ENCODE measurements around the gene CLASP1. TPM values are rescaled to one million over a fixed set of nuclear protein-coding genes. Genes with fewer than 3 reads are reported as not detected.

Gene CLASP1
- total RNA-seq, 1 donor from 2014 or later: 51.4 TPM

DNA sequence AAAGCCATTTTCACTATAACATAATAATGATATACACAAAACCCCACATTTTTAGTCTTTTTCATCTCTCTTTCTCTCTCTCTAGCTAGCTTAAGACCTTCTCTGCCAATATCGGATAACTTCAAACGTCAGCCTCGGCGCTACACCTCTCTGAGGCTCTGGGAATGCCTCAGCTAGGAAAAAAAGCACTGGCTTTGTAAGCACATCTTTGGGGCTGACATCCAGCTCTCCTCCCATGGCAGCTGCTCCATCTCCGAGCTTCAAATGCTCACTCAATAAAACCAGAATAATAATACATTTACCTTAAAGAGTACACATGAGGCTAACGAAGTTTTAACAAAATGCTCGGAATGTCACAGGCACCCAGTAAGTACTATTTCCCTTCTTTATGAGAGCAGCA lies 107.8 kb downstream of the CLASP1 start:
- no peak for DNase-seq (ENCODE audit: low spot score)

DNA sequence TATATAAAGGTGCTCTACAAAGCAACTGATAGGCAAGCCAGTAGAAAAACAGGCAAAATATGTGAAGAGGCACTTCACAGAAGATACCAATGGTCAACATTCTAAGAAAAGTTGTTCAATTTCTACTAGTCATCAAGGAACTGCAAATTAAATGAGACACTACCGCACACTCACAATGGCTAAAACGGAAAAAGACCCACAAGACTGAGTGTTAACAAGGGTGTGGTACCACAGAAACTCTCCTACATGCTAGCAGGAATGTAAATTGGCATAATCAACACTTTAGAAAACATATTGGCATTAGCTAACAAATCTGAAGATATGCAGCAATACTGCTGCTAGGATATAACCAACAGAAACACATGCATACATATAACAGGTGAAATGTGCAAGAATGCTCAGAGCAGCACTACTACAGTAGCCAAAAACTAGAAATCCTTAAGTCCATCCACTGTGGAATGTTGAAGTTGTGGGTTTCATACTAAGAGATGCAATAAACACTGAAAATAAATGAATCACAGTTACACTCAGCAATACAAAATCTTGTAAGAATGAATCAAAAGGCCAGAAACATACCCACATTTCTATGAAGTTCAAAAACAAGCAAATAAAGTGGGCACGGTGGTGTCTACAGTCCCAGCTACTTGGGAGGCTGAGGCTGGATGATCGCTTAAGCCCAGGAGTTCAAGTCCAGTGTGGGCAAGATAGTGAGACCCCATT lies 109.4 kb downstream of the CLASP1 start:
- DNase-seq (ENCODE audit: low spot score): no peak

DNA sequence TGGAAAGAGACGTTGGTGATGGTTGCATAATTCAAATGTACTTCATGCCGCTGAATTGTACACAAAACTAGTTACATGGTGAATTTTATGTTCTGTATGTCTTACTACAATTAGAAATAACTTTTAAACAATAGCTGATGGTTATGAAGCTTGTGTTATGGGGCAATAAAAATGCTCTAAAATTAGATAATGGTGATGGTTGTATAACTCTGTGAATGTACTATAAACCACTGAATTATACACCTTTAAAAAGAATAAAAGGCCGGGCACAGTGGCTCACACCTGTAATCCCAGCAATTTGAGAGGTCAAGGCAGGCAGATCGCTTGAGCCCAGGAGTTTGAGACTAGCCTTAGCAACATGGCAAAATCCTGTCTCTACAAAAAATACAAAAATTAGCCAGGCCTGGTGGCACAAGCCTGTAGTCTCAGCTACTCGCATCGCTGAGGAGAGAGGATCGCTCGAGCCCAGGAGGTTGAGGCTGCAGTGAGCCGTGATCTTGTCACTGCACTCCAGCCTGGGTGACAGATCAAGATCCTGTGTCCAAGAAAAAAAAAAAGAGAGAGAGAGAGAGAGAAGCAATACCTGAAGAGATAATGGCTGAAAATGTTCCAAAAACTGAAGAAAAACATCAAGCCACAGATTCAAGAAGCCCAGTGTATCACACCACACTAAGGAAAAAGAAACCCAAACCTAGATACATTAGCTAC lies 112.3 kb downstream of the CLASP1 start:
- no peak for DNase-seq (ENCODE audit: low spot score)

DNA sequence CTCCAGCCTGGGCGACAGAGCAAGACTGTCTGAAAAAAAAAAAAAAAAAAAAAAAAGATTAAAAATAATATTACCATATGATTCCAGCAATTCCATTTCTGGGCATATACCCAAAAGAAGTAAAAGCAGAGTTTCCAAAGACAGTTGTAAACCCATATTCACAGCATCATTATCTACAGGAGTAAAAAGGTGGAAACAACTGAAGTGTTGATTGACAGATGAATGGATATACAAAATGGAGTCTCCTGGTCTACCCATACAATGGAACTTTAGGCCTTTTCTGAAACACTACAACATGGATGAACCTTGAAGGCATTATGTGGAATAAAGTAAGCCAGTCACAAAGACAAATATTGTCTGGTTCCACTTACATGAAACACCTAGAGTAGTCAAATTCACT lies 112.9 kb downstream of the CLASP1 start:
- no peak for DNase-seq (ENCODE audit: low spot score)

DNA sequence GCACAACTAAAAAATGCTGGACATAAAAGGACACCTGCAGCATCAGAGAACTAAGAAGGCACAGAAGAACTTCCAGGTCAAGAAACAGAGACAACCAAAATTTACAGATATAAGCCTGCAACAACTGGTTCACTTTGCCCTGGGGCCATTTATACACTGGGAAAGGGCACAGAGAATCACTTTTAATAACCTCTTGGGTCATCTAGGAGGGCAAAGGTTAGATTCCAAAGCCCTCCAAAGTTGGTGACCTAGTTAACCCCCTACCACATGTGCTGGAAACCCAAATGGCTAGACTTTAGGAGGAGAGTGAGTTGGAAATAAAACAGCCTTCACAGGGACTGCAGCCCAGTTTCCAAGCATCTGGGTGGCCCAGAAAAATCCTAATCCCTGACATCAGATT lies 115.3 kb downstream of the CLASP1 start:
- DNase-seq (ENCODE audit: low spot score): no peak

DNA sequence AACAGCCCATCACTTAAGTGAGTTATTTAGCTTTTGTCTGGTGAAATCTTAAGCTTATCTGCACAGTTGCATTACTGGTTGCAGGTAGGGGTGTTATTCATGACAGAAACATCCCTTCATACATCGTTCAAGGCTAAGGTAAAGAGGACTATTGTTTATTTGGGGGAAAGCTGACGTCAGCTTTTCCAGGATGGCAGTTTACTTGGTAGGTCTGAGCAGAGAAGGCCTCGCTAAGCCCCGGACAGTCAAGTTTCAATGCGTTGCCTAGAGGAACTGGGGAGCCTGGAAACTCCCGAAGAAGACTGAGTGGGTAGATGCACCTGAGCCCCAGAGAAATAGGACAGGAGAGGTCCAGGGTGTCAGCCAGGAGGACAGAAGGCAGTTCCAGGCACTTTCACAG lies 116.4 kb downstream of the CLASP1 start:
- DNase-seq (ENCODE audit: low spot score): no peak

DNA sequence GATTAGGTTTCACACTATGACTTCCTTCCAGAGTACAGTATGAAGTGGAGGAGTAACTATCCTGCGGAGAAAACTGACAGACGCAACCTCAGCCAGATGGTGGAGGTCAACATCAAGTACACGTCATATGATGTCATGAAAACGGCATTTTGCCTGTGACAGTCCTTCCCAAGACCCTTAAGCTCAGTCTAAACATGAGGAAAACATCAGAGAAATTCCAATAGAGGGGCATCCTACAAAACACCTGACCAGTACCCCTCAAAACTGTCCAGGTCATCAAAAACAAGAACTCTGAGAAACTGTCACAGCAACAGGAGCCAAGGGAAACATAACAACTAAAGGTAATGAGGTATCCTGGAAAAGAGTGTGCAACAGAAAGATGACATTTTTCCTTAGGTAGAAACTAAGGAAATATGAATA lies 116.9 kb downstream of the CLASP1 start:
- no peak for DNase-seq (ENCODE audit: low spot score)

DNA sequence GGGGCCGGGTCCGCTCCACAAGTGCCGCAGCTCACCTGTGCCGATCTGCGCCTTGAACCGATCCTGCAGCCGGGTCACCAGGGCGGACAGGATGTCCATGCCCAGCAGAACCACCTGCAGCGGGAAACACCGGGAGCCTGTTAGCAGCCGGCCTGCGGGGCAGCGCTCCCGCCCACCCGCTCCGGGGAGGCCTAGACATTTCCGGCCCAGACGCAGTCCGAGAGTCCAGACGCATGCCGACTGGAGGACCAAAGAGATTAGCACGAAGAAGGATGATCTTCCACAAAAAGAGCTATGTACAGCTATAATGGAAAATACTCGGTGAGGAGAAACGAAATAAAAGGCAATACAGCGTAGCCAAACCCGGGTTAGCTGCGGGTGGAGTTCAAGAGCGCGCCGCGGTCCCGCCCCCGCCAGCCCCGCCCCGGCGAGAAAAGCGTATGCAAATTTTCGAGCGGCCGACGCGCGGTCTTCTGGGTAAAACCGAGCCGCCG lies 119.0 kb downstream of the CLASP1 start:
- peak; percentile 82 for DNase-seq (ENCODE audit: low spot score)

DNA sequence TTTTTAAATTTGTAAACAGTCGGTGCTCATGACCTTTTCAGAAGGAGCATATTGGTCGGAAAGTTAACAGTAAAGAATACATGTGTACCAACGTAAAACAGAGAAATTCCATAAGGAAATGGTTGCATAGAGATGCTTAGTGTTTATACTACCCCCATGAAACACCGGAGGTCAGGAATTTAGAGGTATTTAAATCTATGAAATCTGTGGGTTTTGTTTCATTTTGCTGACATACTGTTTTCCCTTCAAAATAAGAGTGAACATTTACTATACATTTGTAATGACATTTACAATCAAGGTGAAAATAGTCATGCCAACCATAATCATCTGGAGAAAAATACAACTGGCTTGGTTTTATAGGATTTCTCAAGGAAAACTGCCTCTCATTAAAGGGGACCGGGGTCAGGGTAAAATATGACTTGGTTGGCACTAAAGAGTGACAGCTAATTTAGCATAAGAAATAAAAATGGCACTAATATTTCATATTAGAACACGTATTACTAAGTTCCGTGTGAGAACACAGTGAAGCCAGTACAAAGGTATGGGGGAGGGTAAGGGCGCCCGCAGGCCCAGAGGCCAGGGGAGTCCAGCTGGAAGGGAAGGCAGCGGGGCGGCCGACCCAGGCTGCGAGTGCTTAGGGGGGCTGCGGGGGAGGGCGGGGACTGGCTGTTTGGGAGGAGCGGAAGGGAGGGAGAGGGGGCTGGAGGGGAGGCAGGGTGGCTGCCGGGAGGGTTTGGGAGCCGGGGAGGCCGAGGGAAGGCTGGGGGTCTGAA lies 119.6 kb downstream of the CLASP1 start:
- DNase-seq (ENCODE audit: low spot score): peak; percentile 23

DNA sequence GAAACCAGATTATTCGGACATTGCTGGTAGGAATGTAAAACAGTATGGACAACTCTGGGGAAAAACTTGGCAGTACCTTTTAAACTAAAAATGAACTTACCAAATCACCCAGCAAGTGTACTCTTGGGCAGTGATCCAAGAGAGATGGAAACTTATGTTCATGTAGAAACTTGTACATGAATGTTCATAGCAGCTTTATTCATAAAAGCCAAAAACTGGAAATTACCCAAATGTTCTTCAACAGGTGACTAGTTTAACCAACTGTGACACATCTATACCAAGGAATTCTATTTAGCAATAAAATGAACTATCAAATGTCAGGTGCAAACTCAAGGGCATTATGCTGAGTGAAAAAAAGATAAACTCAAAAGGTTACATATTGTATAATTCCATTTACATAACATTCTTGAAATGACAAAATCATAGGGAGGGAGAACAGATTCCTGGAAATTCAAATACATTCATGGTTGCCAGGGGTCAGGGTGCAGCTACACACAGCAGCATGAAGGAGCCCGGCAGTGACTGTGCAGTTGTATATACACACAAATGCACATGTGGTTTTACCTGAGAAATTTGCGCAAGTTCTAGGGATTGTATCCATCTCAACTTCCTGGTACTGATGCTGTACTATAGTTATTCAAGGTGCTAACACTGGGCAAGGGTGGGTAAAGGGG lies 122.1 kb downstream of the CLASP1 start:
- DNase-seq (ENCODE audit: low spot score): no peak

DNA sequence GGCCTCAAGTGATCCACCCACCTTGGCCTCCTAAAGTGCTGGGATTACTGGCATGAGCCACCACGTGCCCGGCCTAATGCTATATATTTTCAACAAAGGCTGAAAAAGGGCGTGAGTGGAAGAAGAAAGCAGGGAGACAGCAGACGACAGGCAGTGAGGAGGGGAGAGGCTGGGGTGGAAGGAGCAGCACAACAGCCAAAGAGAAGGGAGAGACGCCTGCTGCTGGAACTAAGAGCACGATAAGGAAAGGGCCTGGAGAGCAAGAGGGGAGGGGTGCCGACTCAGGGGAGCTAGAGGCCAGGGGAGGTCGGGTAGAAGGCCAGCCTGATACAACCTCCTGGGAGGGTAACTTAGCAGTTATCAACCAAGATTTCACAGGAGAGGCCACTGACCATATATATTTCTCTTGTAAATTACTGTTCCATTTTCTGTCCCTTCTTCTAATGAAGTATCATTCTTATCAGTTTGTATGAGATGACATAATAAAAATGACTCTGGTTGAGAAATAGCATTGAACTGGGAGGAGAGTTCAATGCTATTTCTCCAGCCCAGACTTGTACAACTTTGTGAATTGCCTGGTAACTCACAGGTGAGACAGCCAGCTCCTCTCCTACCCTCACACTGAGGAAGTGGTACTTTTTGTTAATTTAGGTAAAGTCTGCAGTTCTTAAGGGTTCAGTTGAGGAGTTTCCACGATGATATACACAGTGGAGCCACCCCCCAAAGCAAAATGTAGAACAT lies 124.4 kb downstream of the CLASP1 start:
- no peak for DNase-seq (ENCODE audit: low spot score)

DNA sequence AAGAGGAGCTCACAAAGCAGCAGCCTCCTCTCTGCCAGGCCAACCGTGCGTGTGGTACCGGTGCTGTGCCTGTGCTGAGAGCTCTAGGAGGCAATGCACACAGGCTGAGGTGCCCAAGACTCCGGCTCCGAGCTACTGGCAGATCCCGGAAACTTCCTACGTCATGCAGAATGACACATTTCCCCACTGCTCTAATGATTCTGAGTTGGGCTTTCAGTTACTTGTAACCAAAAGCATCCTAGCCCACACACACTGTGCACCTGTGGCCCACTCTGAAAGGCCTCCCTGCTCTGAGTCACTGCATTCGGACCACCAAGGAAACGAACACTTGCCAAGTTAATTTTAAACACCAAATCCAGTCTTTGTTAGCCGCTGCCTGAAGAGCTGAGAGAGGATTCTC lies 127.9 kb downstream of the CLASP1 start:
- no peak for DNase-seq (ENCODE audit: low spot score)

DNA sequence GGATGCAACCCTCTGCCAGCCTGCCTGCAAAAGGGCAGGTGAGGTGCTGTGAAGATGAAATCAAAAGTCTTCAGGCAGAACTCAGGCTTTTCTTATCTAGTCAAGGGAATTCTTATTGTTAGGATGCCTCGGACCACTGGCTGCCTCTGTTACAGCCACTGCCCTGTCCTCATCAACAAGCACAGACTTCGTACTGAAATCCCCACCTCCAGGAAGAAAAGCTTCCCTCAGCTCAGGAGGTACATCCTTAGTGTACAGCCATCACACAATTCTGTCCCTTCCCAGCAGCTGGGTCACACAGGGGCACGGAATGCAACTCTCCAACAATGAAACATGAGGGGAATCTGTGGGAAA lies 128.6 kb downstream of the CLASP1 start:
- DNase-seq (ENCODE audit: low spot score): no peak

DNA sequence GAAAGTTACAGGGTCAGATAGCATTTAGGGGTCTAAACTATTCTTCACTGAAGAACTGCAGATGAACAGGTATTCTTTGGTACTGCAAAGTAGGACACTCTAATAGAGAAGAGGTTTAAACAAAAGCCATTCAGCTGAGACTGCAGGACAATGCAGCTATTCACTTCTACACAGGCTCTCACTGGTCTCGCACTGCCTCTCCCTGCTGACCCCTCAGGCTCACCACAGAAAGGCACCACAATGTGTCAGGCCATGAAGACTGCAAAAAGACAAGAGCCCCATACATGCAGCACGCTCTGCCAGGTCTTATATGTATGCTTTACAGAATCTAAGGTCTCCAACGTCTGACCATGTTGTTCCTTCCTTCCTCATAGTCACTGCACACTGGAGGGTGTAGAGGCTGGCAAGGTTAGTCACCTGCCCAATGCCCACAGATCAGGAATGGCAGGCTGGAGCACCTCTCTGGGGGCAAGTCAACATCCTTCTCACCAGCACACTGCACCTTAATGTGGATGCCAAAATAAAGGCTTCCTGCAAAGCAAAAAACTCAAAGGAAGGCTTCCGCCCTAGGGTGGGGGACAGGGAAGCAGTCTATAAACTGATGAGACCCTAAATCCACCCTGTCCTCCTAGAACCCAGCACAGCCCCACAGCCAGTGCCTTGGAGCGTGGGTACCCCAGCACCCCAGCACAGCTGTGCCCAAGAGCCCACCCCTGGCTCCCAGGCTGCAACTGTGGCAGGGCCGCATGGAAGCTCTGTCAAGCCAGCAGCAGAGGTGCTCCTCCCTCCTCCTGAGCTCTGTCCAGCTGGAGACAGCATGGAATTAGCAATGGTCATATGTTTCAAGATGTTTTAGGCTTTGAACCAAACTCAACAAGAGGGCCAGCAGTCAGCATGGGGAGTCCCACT lies 129.3 kb downstream of the CLASP1 start:
- DNase-seq (ENCODE audit: low spot score): no peak

DNA sequence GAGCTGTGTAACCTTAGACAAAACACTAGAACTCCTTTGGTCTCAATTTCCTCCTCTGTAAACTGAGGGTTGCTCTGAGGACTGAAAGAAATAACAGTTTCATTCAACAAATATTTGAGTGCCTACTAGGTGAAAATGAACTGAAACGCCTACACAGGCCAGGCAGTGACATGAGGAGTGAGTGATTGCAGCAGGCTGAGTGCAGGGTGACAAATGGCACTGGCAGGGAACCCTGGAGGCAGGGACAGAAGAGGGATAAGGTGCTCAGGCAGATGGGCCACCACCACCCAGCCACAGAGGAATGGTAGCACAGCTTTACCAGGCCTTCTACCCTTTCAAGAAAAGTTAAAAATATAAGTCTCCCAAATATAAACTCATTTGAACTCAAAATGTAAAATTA lies 130.1 kb downstream of the CLASP1 start:
- DNase-seq (ENCODE audit: low spot score): no peak

DNA sequence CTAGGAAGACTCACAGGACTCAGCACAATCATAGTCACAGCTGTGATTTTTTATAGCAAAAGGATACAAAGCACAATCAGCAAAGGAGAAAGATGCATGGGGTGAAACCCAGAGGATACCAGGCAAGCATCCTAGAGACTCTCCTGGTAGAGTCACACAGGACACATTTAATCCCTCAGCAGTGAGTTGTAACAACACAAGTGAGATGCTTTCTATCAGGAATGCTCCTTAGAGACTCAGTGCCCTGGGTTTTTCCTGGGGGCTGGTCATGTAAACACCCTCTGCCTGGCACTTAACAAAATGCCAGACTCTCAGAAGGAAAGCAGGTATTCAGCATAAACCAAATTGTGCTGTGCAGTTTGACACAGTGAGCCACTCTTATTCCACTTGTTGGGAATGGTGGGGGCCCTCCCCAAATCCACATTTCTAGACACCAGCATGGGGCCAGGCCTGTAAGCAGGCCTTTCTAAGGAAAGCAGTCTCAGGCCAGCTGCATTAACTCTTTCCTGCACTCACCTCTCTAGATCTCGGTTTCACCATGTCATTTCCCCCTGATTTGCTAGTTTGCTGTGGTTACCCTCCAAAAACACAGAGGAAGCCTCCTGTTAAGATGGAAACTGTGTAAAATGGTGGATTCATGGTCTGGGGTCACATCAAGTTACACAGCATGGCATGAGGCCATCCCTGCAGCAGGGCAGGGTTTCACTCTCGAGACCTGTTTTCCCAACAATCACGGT lies 135.5 kb downstream of the CLASP1 start:
- no peak for DNase-seq (ENCODE audit: low spot score)

DNA sequence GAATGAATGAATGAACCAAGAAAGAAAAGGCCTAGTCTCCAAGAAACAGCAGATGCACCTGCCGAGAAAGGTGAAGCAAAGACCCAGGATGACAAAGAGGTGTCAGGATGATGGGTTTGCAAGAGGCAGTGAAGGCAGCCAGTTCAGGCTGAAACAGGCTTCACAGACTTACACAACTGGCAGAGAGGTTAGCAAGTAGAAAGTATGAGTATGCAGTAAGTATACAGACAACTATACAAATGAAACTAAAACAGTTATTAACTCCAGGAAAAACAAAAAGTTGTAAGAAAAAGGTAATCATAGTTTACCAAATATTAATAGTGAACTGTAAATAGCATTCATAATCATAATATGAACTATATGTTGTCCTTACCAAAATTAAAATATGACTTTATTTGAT lies 138.4 kb downstream of the CLASP1 start:
- DNase-seq (ENCODE audit: low spot score): no peak

DNA sequence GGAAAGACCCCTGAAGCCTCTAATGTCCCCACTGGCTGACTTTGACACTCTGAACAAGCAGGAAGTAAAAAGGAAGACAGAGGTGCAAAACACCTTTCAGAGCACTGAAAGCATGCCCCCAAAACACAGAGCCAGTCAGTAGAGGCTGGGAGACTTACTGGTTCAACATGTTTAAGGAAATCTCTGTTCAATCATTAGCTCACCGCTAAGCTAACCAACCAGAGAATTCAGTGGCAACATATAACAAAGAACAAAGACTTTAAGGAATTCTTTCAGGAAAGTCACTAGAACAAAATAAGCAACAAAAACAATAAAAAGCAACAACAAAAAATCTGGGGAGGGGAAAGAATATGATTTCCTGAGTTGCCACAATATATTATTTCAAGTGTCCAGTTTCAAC lies 142.6 kb downstream of the CLASP1 start:
- DNase-seq (ENCODE audit: low spot score): no peak

DNA sequence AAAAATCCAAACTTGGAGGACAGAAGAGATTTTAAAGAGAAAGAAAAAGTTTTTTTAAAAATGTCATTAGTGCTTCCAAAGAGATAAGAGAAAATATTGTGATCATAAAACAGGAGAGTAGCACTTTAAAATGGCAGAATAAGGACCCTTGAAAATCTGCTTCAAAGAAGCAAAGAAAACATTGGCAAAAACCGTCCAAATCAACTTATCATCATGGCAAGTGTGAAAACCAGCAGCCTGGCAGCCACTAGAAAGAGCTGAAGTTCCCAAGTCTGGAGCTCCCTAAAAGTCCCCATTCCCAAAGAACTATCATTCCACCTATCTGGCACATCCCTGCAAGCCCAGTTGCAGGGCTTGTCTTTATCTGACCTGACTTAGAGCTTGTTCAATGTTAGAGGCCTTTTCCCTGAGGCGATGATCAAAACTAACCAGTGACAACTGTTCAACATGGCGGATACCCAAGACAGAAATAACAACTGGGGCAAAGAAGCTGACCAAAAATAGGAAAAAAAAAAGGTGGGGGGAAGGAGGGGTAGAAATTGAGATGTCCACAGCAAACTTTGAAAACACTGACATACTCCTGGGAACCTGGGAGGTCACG lies 143.2 kb downstream of the CLASP1 start:
- DNase-seq (ENCODE audit: low spot score): no peak
